Activated naive CD4-positive, alpha-beta T cell treated with anti-CD3 and anti-CD28 coated beads, Interleukin-2, amount 50 U/mL, for 24 hours (primary cell): ENCODE measurements around the gene AMZ2.

Experiments used
- H3K27ac Mint-ChIP-seq: one replicate; pipeline ENCODE4 v1.8.0; 2021; ENCODE audit warnings: mild to moderate bottlenecking, mixed read lengths
- H3K27me3 Mint-ChIP-seq: one replicate; pipeline ENCODE4 v1.8.0; 2021; ENCODE audit warnings: mixed read lengths
- H3K36me3 Mint-ChIP-seq: one replicate; pipeline ENCODE4 v1.8.0; 2021; ENCODE audit warnings: mixed read lengths
- H3K4me1 Mint-ChIP-seq: one replicate; pipeline ENCODE4 v1.8.0; 2021; ENCODE audit warnings: mixed read lengths
- H3K4me3 Mint-ChIP-seq: one replicate; pipeline ENCODE4 v1.8.0; 2021; ENCODE audit warnings: mild to moderate bottlenecking, mixed read lengths
- H3K9me3 Mint-ChIP-seq: one replicate; pipeline ENCODE4 v1.8.0; 2021; ENCODE audit warnings: mixed read lengths

Gene AMZ2

GRCh38 chr17:68290955-68291835, 43.4 kb downstream of the AMZ2 start, which contains the start of the genes ARSG and SLC16A6:
ARSG (plus strand) TSS chr17:68291495; CDS start chr17:68307494, 15,999 bp downstream.
SLC16A6 (minus strand) TSS chr17:68291127; CDS start chr17:68278320, 12,807 bp downstream.
- H3K9me3 Mint-ChIP-seq = no peaks in the 10 kb centered on the region
- peak within 1 kb of the TSS; percentile 99 for H3K4me3 Mint-ChIP-seq
- peaks cover 2% of the 10 kb centered on the region for H3K36me3 Mint-ChIP-seq
- no peaks in the 10 kb centered on the region for H3K27me3 Mint-ChIP-seq
- peak within 1 kb of the TSS; percentile 99 for H3K27ac Mint-ChIP-seq
- H3K4me1 Mint-ChIP-seq = peaks cover 63% of the 10 kb centered on the region

GRCh38 chr17:68291836-68292688, 44.2 kb downstream of the AMZ2 start:
- H3K9me3 Mint-ChIP-seq = no peaks in the 10 kb centered on the region
- no peaks in the 10 kb centered on the region for H3K27me3 Mint-ChIP-seq
- H3K27ac Mint-ChIP-seq = peak overlapping the region; percentile 90
- peaks cover 2% of the 10 kb centered on the region for H3K36me3 Mint-ChIP-seq
- peaks cover 68% of the 10 kb centered on the region for H3K4me1 Mint-ChIP-seq
- H3K4me3 Mint-ChIP-seq = peak overlapping the region; percentile 88

- no peaks in the 10 kb centered on the region for H3K9me3 Mint-ChIP-seq
- peak overlapping the region; percentile 88 for H3K4me3 Mint-ChIP-seq
- no peaks in the 10 kb centered on the region for H3K27me3 Mint-ChIP-seq
- peaks cover 2% of the 10 kb centered on the region for H3K36me3 Mint-ChIP-seq
- peaks cover 69% of the 10 kb centered on the region for H3K4me1 Mint-ChIP-seq
- H3K27ac Mint-ChIP-seq = peak overlapping the region; percentile 90
Measured at GRCh38 chr17:68292689-68293040, 44.8 kb downstream of the AMZ2 start.

GRCh38 chr17:68293490-68294195, 45.8 kb downstream of the AMZ2 start:
- Mint-ChIP-seq H3K9me3 (no peaks in the 10 kb centered on the region), H3K4me3 (no peak overlapping the region), H3K4me1 (peaks cover 68% of the 10 kb centered on the region), H3K27ac (no peak overlapping the region), H3K36me3 (peaks cover 2% of the 10 kb centered on the region), H3K27me3 (no peaks in the 10 kb centered on the region)

- no peaks in the 10 kb centered on the region for H3K27me3 Mint-ChIP-seq
- peaks cover 2% of the 10 kb centered on the region for H3K36me3 Mint-ChIP-seq
- peaks cover 66% of the 10 kb centered on the region for H3K4me1 Mint-ChIP-seq
- no peak overlapping the region for H3K4me3 Mint-ChIP-seq
- H3K9me3 Mint-ChIP-seq = no peaks in the 10 kb centered on the region
- no peak overlapping the region for H3K27ac Mint-ChIP-seq
Measured at GRCh38 chr17:68294196-68294555, 46.3 kb downstream of the AMZ2 start.

- Mint-ChIP-seq H3K27ac (peak overlapping the region; percentile 62), H3K4me3 (peak overlapping the region; percentile 55), H3K27me3 (no peaks in the 10 kb centered on the region), H3K4me1 (peaks cover 66% of the 10 kb centered on the region), H3K9me3 (no peaks in the 10 kb centered on the region), H3K36me3 (peaks cover 2% of the 10 kb centered on the region)
Measured at GRCh38 chr17:68294617-68295016, 46.8 kb downstream of the AMZ2 start.

- H3K4me3 Mint-ChIP-seq = peak overlapping the region; percentile 55
- H3K27me3 Mint-ChIP-seq = no peaks in the 10 kb centered on the region
- peaks cover 2% of the 10 kb centered on the region for H3K36me3 Mint-ChIP-seq
- peak overlapping the region; percentile 62 for H3K27ac Mint-ChIP-seq
- peaks cover 62% of the 10 kb centered on the region for H3K4me1 Mint-ChIP-seq
- no peaks in the 10 kb centered on the region for H3K9me3 Mint-ChIP-seq
Measured at GRCh38 chr17:68295086-68295485, 47.2 kb downstream of the AMZ2 start.

GRCh38 chr17:68296217-68297191, 48.7 kb downstream of the AMZ2 start:
- Mint-ChIP-seq H3K4me1 (peaks cover 60% of the 10 kb centered on the region), H3K27ac (peak overlapping the region; percentile 82), H3K4me3 (peak overlapping the region; percentile 74), H3K27me3 (no peaks in the 10 kb centered on the region), H3K9me3 (no peaks in the 10 kb centered on the region), H3K36me3 (peaks cover 2% of the 10 kb centered on the region)

GRCh38 chr17:68297195-68297594, 49.4 kb downstream of the AMZ2 start:
- H3K36me3 Mint-ChIP-seq = peaks cover 2% of the 10 kb centered on the region
- H3K4me3 Mint-ChIP-seq = peak overlapping the region; percentile 74
- peaks cover 59% of the 10 kb centered on the region for H3K4me1 Mint-ChIP-seq
- no peaks in the 10 kb centered on the region for H3K27me3 Mint-ChIP-seq
- H3K9me3 Mint-ChIP-seq = no peaks in the 10 kb centered on the region
- peak overlapping the region; percentile 82 for H3K27ac Mint-ChIP-seq

GRCh38 chr17:68298601-68299000, 50.8 kb downstream of the AMZ2 start:
- H3K4me3 Mint-ChIP-seq = no peak overlapping the region
- no peaks in the 10 kb centered on the region for H3K9me3 Mint-ChIP-seq
- peak overlapping the region; percentile 46 for H3K27ac Mint-ChIP-seq
- peaks cover 48% of the 10 kb centered on the region for H3K4me1 Mint-ChIP-seq
- H3K36me3 Mint-ChIP-seq = peaks cover 2% of the 10 kb centered on the region
- no peaks in the 10 kb centered on the region for H3K27me3 Mint-ChIP-seq

GRCh38 chr17:68299817-68300216, 52.0 kb downstream of the AMZ2 start:
- Mint-ChIP-seq H3K9me3 (no peaks in the 10 kb centered on the region), H3K4me1 (peaks cover 38% of the 10 kb centered on the region), H3K4me3 (no peak overlapping the region), H3K27ac (no peak overlapping the region), H3K27me3 (no peaks in the 10 kb centered on the region), H3K36me3 (peaks cover 2% of the 10 kb centered on the region)

GRCh38 chr17:68301438-68301959, 53.7 kb downstream of the AMZ2 start:
- Mint-ChIP-seq H3K9me3 (no peaks in the 10 kb centered on the region), H3K27ac (no peak overlapping the region), H3K27me3 (no peaks in the 10 kb centered on the region), H3K36me3 (no peaks in the 10 kb centered on the region), H3K4me3 (no peak overlapping the region), H3K4me1 (peaks cover 33% of the 10 kb centered on the region)

- H3K4me1 Mint-ChIP-seq = peaks cover 31% of the 10 kb centered on the region
Measured at GRCh38 chr17:68302066-68302564, 54.3 kb downstream of the AMZ2 start.

GRCh38 chr17:68302666-68303065, 54.8 kb downstream of the AMZ2 start:
- Mint-ChIP-seq H3K36me3 (no peaks in the 10 kb centered on the region), H3K9me3 (no peaks in the 10 kb centered on the region), H3K27me3 (no peaks in the 10 kb centered on the region), H3K4me1 (peaks cover 31% of the 10 kb centered on the region), H3K4me3 (no peak overlapping the region), H3K27ac (no peak overlapping the region)

More at GRCh38 chr17:68302066-68302564, 54.3 kb downstream of the AMZ2 start:
- Mint-ChIP-seq H3K36me3 (no peaks in the 10 kb centered on the region), H3K27ac (no peak overlapping the region), H3K4me3 (no peak overlapping the region), H3K27me3 (no peaks in the 10 kb centered on the region), H3K9me3 (no peaks in the 10 kb centered on the region)
